ENCODE results near the gene SEMA3F.

DNA sequence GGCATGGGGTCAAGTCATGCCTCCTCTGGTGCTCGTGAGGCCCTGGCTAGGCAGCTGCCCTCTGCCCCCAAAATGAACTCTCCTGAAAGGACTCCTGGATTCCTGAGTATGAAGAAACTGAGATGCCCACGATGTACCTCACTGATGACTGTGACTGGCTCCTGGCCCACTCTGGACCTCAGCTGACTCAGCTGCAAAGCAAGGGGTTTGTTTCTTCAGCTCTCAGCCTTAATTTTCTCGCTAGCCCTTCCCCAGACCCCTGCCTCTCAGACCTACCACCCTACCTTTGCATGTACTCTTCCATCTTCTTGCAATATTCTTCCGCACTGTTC lies 75.6 kb downstream of the SEMA3F start:
- no peak for TF ChIP-seq CTCF (IDR thresholded peaks at IDR 0.05; ENCODE audit: low read depth, low read length, poor library complexity, severe bottlenecking)
- no peak for TF ChIP-seq EZH2phosphoT487 (IDR thresholded peaks at IDR 0.05; ENCODE audit: borderline replicate concordance, low read length)
